SK-N-SH (cell line): ENCODE results near the gene CRP. TPM values are rescaled to one million over a fixed set of nuclear protein-coding genes. Genes with fewer than 3 reads are reported as not detected.

ENCODE experiments used
- CTCF ChIA-PET: fragments of 300-600, 350-600 bp; formaldehyde crosslinking; extraction: SDS; loops from one replicate; lab custom pipeline; 2021; lab: Yijun Ruan, JAX
- POLR2A ChIA-PET: fragments of 350-600 bp; sonication (Branson Sonifier 250); formaldehyde crosslinking; extraction: SDS; loops from one replicate; lab custom pipeline; 2020; ENCODE audit warnings: antibody characterized with exemption, inconsistent platforms; lab: Yijun Ruan, JAX
- DNase-seq: peaks from one replicate; pipeline ENCODE4 v3.0.0; 2012
- H2AFZ ChIP-seq: fragments of 200-600 bp; sonication (generic); 2 replicates; pipeline ENCODE4 v1.8.1; 2016; ENCODE audit warnings: antibody characterized with exemption, mild to moderate bottlenecking, low read depth
- H3F3A ChIP-seq: fragments of 200-600 bp; sonication (generic); replicated peaks from 2 replicates; pipeline ENCODE3; 2016; ENCODE audit warnings: antibody characterized with exemption, mild to moderate bottlenecking; ENCODE audit not compliant: insufficient read depth
- H3K27ac ChIP-seq, 2 experiments: fragments of 200-500 bp in 1 of 2; fragments of 200-600 bp in 1 of 2; sonication (Bioruptor generic) in 1 of 2; sonication (generic), shearing (Covaris generic) in 1 of 2; 2 replicates each; pipeline versions ENCODE4 v1.5.1 to v1.6.1; 2014 to 2016; ENCODE audit warnings: low read depth in 2 of 2, inconsistent platforms in 1 of 2, low read length in 1 of 2, mild to moderate bottlenecking in 1 of 2, mixed read lengths in 1 of 2
- H3K27me3 ChIP-seq: fragments of 200-600 bp; sonication (generic), shearing (Covaris generic); 2 replicates; pipeline ENCODE4 v1.6.1; 2016; ENCODE audit warnings: mixed run types; ENCODE audit not compliant: insufficient read depth
- H3K36me3 ChIP-seq, 2 experiments: fragments of 200-500 bp in 1 of 2; fragments of 200-600 bp in 1 of 2; sonication (Bioruptor generic) in 1 of 2; sonication (generic) in 1 of 2; replicated peaks in 1 of 2; 2 replicates each; pipeline versions ENCODE3 to v1.5.1; 2014 to 2016; ENCODE audit warnings: low read length in 1 of 2, mild to moderate bottlenecking in 1 of 2; ENCODE audit not compliant: insufficient read depth in 2 of 2, control insufficient read depth in 1 of 2
- H3K4me1 ChIP-seq, 2 experiments: fragments of 200-500 bp in 1 of 2; fragments of 200-600 bp in 1 of 2; sonication (Bioruptor generic) in 1 of 2; sonication (generic), shearing (Covaris generic) in 1 of 2; 2 replicates each; pipeline versions ENCODE4 v1.5.1 to v1.6.1; 2014 to 2016; ENCODE audit warnings: low read depth in 1 of 2, low read length in 1 of 2, mixed run types in 1 of 2; ENCODE audit not compliant: insufficient read depth in 2 of 2, control insufficient read depth in 1 of 2
- H3K4me2 ChIP-seq: fragments of 200-600 bp; sonication (generic), shearing (Covaris generic); 2 replicates; pipeline ENCODE4 v1.6.1; 2017; ENCODE audit warnings: mixed run types
- H3K4me3 ChIP-seq, 2 experiments: fragments of 200-500 bp in 1 of 2; fragments of 200-600 bp in 1 of 2; sonication (Bioruptor generic) in 1 of 2; sonication (generic), shearing (Covaris generic) in 1 of 2; 2 replicates each; pipeline versions ENCODE4 v1.5.1 to v1.8.1; 2014 to 2016; ENCODE audit warnings: low read depth in 2 of 2, inconsistent platforms in 1 of 2, low read length in 1 of 2, mild to moderate bottlenecking in 1 of 2, mixed read lengths in 1 of 2, moderate library complexity in 1 of 2
- H3K79me2 ChIP-seq: fragments of 200-600 bp; sonication (generic); 2 replicates; pipeline ENCODE4 v1.8.1; 2017; ENCODE audit warnings: mild to moderate bottlenecking; ENCODE audit not compliant: insufficient read depth
- H3K9ac ChIP-seq: fragments of 200-600 bp; sonication (generic); 2 replicates; pipeline ENCODE4 v1.6.1; 2017; ENCODE audit warnings: mixed run types
- H3K9me2 ChIP-seq: fragments of 200-600 bp; sonication (generic); 2 replicates; pipeline ENCODE4 v1.6.1; 2017; ENCODE audit warnings: mixed run types
- H3K9me3 ChIP-seq: fragments of 200-600 bp; sonication (generic); 2 replicates; pipeline ENCODE4 v1.6.1; 2017; ENCODE audit warnings: mixed run types, mild to moderate bottlenecking, moderate library complexity
- H4K20me1 ChIP-seq: fragments of 200-600 bp; sonication (generic); 2 replicates; pipeline ENCODE4 v1.6.1; 2017; ENCODE audit warnings: mild to moderate bottlenecking, mixed run types; ENCODE audit not compliant: insufficient read depth
- ELF1 ChIP-seq: IDR thresholded peaks from 2 replicates; pipeline ENCODE4 v1.4.0; 2012
- EP300 ChIP-seq, 2 experiments: IDR thresholded peaks; 2 replicates each; pipeline versions ENCODE4 v1.4.0 to v1.6.1; 2012; ENCODE audit warnings: borderline replicate concordance in 1 of 2, low read depth in 1 of 2, low read length in 1 of 2
- EZH2phosphoT487 ChIP-seq: fragments of 200-600 bp; sonication (generic); IDR thresholded peaks from 2 replicates; pipeline ENCODE4 v1.6.1; 2017; ENCODE audit warnings: low read depth, mixed run types, mild to moderate bottlenecking, antibody characterized with exemption, moderate library complexity, borderline replicate concordance
- FOSL2 ChIP-seq: IDR thresholded peaks from 2 replicates; pipeline ENCODE4 v1.4.0; 2012; ENCODE audit warnings: low read depth, mild to moderate bottlenecking, moderate library complexity, borderline replicate concordance
- FOXM1 ChIP-seq: IDR thresholded peaks from 2 replicates; pipeline ENCODE4 v1.4.0; 2012; ENCODE audit warnings: low read depth, mild to moderate bottlenecking
- GABPA ChIP-seq: IDR thresholded peaks from 2 replicates; pipeline ENCODE4 v1.4.0; 2012; ENCODE audit warnings: low read depth, mild to moderate bottlenecking
- IRF3 ChIP-seq: fragments of 150-350 bp; IDR thresholded peaks from 2 replicates; pipeline ENCODE4 v1.6.1; 2016; ENCODE audit warnings: mild to moderate bottlenecking, low read depth, low read length
- MAX ChIP-seq: IDR thresholded peaks from 2 replicates; pipeline ENCODE4 v1.4.0; 2012; ENCODE audit warnings: low read depth
- RCOR1 ChIP-seq: fragments of 150-350 bp; IDR thresholded peaks from 2 replicates; pipeline ENCODE4 v1.6.1; 2017; ENCODE audit warnings: antibody characterized with exemption, low read length
- REST ChIP-seq: IDR thresholded peaks from 2 replicates; pipeline ENCODE4 v1.6.1; 2012; ENCODE audit warnings: mild to moderate bottlenecking, low read depth, low read length, moderate library complexity
- SIN3A ChIP-seq: IDR thresholded peaks from 2 replicates; pipeline ENCODE4 v1.6.1; 2012; ENCODE audit warnings: low read depth, mild to moderate bottlenecking, low read length, moderate library complexity, borderline replicate concordance
- SMC3 ChIP-seq: IDR thresholded peaks from 2 replicates; pipeline ENCODE4 v1.6.1; 2012; ENCODE audit warnings: low read depth, low read length, improper control_type of control experiment
- TCF12 ChIP-seq: IDR thresholded peaks from 2 replicates; pipeline ENCODE4 v1.4.0; 2012
- USF2 ChIP-seq: fragments of 150-350 bp; IDR thresholded peaks from 2 replicates; pipeline ENCODE4 v1.6.1; 2017; ENCODE audit warnings: antibody characterized with exemption, low read length, low read depth, borderline replicate concordance
- YY1 ChIP-seq: IDR thresholded peaks from 2 replicates; pipeline ENCODE4 v1.4.0; 2012; ENCODE audit warnings: low read depth, mild to moderate bottlenecking
- WGBS: methylation state at CpG from one replicate; pipeline ENCODE4 v1.1.6; 2017; ENCODE audit warnings: low lambda C conversion rate; 5-methylcytosine and 5-hydroxymethylcytosine counted together
- polyA plus RNA-seq, 3 experiments: library from polyadenylated mRNA; depleted of rRNA; stranded (reverse); fragments of >200 nt; gene quantifications; 2 replicates each; pipeline ENCODE4 v1.2.3, GENCODE V29; 2012

Gene CRP
- polyA plus RNA-seq, 1 of the 3 experiments (the other 2 are of a cell fraction), result not detected

- Histone ChIP-seq H3K27ac (no peak overlapping the region), H3F3A (no peaks in the 10 kb centered on the region), H3K79me2 (no peaks in the 10 kb centered on the region), H3K4me3 (no peak overlapping the region), H3K4me2 (no peak overlapping the region), H3K9ac (no peak overlapping the region), H3K9me2 (no peaks in the 10 kb centered on the region), H3K4me1 (no peaks in the 10 kb centered on the region), H4K20me1 (no peaks in the 10 kb centered on the region), H3K27me3 (peaks cover 21% of the 10 kb centered on the region), H3K36me3 (no peaks in the 10 kb centered on the region), H3K9me3 (no peaks in the 10 kb centered on the region), H2AFZ (no peak overlapping the region)
- POLR2A ChIA-PET, result no interaction called here
- TF ChIP-seq EZH2phosphoT487 (no peak), GABPA (no peak), SIN3A (no peak), REST (no peak), YY1 (no peak), FOXM1 (no peak), USF2 (no peak), RCOR1 (no peak), MAX (no peak), SMC3 (no peak), ELF1 (no peak), TCF12 (no peak), FOSL2 (no peak), IRF3 (no peak), EP300 (IDR thresholded peaks at IDR 0.05; ENCODE audit: borderline replicate concordance in 1 of 2, low read depth in 1 of 2, low read length in 1 of 2) (no peak)
- CTCF ChIA-PET, result no interaction called here
- no peak for DNase-seq
- WGBS, result 0% methylated on average over 1 of the region's 1 CpG
Measured at GRCh38 chr1:159686599-159687299, 27.6 kb downstream of the CRP start.
